Bronchial epithelial cell (primary cell): ENCODE measurements around the gene GLI3. TPM values are rescaled to one million over a fixed set of nuclear protein-coding genes. Genes with fewer than 3 reads are reported as not detected.

ENCODE experiments used
- DNase-seq: peaks from one replicate; pipeline ENCODE4 v3.0.0-alpha.2; 2010; ENCODE audit warnings: low read depth
- FAIRE-seq: peaks from 2 replicates; lab custom pipeline; 2011; peaks lifted over from hg19 to GRCh38; lab: Jason Lieb, UNC
- H3K27me3 ChIP-seq: 2 replicates; pipeline ENCODE4 v1.5.1; 2011; ENCODE audit warnings: low read length; ENCODE audit not compliant: control insufficient read depth, insufficient read depth
- H3K36me3 ChIP-seq: 2 replicates; pipeline ENCODE4 v1.5.1; 2011; ENCODE audit warnings: low read length; ENCODE audit not compliant: control insufficient read depth, insufficient read depth
- H3K4me3 ChIP-seq: 2 replicates; pipeline ENCODE4 v1.5.1; 2011; ENCODE audit warnings: mild to moderate bottlenecking, low read depth, low read length, control low read depth
- total RNA-seq: library from RNA; depleted of rRNA; stranded (reverse); fragments of >200 nt; gene quantifications from 2 replicates; pipeline ENCODE4 v1.2.1, GENCODE V29; 2014
- TF ChIP-seq, protein P1 (sequence below): IDR thresholded peaks from 2 replicates; pipeline ENCODE4 v1.5.1; 2011; ENCODE audit warnings: mild to moderate bottlenecking, moderate library complexity, low read length, control low read depth, inconsistent platforms; ENCODE audit not compliant: insufficient read depth, severe bottlenecking

Gene GLI3
- total RNA-seq, 1 donor from 2014 or later: 1.3 TPM

DNA sequence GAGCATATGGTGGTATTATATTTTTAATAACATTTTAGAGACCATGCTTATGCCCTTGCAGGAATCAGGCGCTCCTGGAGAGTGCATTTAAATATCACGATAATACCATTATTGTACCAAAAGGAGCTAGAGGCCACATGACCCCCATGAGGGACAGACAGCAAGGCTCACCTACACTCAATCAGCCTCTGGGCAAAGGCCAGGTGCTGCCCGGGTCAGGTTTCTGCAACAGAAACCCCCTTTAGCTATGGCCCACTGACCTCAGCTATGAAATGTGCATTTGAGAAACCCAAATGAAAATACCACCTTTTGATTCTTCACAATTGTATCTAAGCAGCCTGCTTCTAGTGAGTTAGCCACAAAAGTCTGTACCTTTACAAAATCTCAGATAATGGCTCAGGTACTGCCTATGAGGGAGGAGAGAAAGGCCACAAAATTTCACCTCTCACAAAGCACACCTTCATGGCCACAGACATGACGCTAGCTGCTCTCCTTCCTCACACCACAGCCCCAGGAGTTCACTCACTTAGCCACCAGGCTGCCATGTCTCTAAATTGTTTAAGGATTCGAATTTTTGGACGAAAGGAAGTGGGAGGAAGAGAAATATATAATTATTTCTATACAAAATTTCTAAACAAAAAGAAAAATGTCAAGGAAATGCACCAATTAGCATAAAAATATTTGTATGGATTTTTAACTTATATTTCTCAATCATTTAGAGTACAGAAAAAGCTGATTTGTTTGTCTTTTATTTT lies 79.9 kb downstream of the GLI3 start:
- TF ChIP-seq, protein P1, sequence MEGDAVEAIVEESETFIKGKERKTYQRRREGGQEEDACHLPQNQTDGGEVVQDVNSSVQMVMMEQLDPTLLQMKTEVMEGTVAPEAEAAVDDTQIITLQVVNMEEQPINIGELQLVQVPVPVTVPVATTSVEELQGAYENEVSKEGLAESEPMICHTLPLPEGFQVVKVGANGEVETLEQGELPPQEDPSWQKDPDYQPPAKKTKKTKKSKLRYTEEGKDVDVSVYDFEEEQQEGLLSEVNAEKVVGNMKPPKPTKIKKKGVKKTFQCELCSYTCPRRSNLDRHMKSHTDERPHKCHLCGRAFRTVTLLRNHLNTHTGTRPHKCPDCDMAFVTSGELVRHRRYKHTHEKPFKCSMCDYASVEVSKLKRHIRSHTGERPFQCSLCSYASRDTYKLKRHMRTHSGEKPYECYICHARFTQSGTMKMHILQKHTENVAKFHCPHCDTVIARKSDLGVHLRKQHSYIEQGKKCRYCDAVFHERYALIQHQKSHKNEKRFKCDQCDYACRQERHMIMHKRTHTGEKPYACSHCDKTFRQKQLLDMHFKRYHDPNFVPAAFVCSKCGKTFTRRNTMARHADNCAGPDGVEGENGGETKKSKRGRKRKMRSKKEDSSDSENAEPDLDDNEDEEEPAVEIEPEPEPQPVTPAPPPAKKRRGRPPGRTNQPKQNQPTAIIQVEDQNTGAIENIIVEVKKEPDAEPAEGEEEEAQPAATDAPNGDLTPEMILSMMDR: no peak
- DNase-seq: no peak
- Histone ChIP-seq H3K36me3 (no peaks in the 10 kb centered on the region), H3K27me3 (no peaks in the 10 kb centered on the region), H3K4me3 (no peak overlapping the region)
- no peak for FAIRE-seq

DNA sequence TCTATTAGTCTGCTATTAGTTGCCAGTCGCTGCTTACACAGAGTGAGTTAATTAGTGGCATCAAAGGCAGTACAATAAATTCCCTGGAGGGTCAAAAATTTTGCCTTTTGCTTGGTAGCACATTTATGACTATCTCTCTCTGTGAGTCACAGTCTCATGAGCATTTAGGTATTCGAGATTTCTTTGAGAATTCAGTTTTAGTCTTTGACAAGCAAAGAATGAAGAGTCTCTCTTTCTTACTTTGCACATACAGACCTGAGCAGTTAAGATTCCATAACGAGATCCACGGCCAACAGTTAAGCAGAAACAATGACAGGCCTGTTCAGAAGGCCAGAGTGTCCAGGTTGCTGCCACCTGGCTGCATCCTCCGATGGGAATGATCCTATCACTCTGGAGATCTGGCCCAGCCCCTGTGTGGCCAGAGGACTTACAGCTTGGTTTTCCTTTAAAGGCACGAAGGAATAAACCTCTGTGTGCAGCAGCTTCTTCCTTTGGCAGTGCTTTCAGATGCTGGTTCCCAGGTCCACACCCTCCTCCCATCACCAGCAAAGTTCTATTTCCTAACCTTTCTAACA lies 80.6 kb downstream of the GLI3 start:
- H3K4me3 ChIP-seq: no peak overlapping the region
- FAIRE-seq (no peak), DNase-seq (peak; percentile 33)
- no peaks in the 10 kb centered on the region for H3K36me3 ChIP-seq
- TF ChIP-seq, protein P1: no peak
- H3K27me3 ChIP-seq: no peaks in the 10 kb centered on the region

DNA sequence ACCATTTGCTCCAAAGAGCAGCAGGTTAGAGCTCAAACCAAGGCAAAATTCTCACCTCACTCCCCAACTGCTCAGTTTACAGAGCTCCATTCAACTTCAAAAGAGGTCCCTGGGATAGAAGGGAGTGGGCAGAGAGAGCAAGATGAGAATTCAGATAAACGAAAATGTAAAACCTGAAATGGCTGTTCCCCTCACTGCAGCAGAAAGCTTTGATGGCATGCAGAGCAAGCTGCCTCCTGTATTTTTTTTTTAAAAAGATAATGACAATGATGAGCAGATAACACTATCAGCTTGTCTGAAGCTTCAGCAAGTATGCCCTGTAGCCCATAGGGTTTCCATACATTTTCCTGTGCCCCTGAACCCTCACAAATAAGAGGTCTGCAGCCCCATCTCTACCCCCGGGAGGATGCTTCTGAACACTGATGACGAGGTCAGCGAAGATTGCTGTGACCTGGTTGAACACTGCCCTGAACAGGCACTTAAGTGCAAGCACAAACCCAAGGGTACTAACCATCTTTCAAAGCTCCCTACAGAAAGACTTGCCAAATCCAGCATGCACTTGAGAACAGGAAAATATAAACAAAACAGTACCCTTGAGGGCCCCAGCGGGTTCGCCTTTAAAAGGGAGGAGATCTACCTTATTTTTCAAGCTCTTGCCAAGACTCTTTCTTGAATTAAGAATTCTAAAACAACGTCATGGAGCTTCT lies 81.3 kb downstream of the GLI3 start:
- H3K4me3 ChIP-seq: no peak overlapping the region
- DNase-seq: no peak
- H3K27me3 ChIP-seq: no peaks in the 10 kb centered on the region
- TF ChIP-seq, protein P1: no peak
- FAIRE-seq: no peak
- no peaks in the 10 kb centered on the region for H3K36me3 ChIP-seq

DNA sequence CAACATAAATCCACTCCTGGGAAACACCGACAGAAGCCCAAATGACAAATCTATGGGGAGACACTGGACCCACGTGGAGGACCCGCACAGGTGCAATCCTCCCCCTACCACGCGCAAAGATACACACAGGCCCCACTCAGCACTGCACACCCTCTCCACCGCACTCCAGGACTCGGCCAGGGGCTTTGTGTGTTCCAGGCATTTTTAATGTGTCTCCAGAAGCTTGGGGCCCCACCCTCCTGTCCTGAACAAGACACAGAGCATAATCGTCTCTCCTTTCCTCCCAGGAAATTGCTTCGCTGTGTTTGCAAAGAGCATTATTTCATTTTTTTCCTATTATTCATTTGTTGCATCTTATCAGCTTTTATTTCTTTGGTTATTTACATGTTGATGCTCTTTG lies 82.8 kb downstream of the GLI3 start:
- Histone ChIP-seq H3K4me3 (no peak overlapping the region), H3K27me3 (no peaks in the 10 kb centered on the region), H3K36me3 (no peaks in the 10 kb centered on the region)
- TF ChIP-seq, protein P1: no peak
- no peak for FAIRE-seq
- DNase-seq: no peak

DNA sequence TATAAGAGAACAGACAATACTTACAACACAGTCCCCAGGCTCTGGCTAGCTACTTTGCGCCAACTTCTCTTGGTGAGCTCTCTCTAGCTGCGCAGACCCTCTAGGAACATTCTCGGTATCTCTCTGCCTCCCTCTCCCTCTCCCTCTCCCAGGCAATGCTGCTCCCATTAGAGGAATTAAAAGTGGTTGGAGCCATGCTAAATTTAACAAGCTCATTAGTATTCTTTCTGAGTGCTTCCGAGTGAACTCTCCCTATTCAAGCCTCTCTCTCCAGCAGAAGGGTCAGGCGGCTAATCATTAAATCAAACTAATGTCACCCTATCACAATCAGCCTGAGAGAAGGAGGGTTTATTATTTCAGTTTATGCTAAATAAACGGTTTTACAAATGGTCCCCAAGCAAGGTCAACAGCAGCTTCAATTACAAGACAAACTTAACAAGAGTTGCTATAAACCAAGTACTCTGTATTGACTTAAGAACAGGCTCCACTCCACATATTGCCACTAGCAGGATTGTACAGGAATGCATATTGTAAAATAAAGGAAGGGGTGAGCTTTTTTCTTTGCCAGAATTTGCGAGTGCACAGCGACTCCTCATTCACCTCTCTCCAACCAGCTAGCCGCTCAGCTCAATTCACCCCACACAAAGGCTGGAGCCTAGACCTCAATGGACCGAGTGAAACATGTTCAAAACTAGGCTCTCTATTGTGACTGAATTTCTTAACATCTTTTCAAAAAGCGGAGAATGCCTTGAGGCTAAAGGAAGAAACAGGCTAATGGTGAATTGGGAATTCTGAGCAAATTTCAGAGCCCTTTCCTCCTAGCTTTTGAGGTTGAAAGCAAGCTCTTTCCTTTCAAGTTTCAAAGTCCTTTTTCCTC lies 84.4 kb downstream of the GLI3 start:
- TF ChIP-seq, protein P1: no peak
- Histone ChIP-seq H3K36me3 (peaks cover 1% of the 10 kb centered on the region), H3K4me3 (no peak overlapping the region), H3K27me3 (no peaks in the 10 kb centered on the region)
- DNase-seq (peak; percentile 13), FAIRE-seq (peak; percentile 55)
